ENCODE results near the gene WDPCP. TPM values are rescaled to one million over a fixed set of nuclear protein-coding genes. Genes with fewer than 3 reads are reported as not detected.
"Not testable (repeated sequence)": the region's sequence is repeated elsewhere in the genome, so short reads cannot be mapped to it uniquely, and the experiment has no call there.

WDPCP gene
- total and polyA plus RNA-seq, 9 donors, result 4.0 to 29.6 (median 15.6) TPM

GRCh38 chr2:63610525-63610924, 22.2 kb upstream of the WDPCP start:
- intact Hi-C loops (cut with DNase I), result no loop called here
- TF ChIP-seq CTCF (IDR thresholded peaks at IDR 0.05) (no peak), POLR2A (IDR thresholded peaks at IDR 0.05) (no peak), EP300 (IDR thresholded peaks at IDR 0.05) (no peak)
- H3K9me3 ChIP-seq, result no peaks in the 10 kb centered on the region
- 96 to 98% (median 98%) methylated on average over 4 of the region's 4 CpGs for WGBS, 3 donors
- no peaks in the 10 kb centered on the region for H3K4me1 ChIP-seq (ENCODE audit: insufficient read depth)
- H3K27me3 ChIP-seq, result no peaks in the 10 kb centered on the region
- H3K27ac ChIP-seq, result no peak overlapping the region
- no peak for DNase-seq
- no peaks in the 10 kb centered on the region for H3K36me3 ChIP-seq
- H3K4me3 ChIP-seq, result no peak overlapping the region

DNA sequence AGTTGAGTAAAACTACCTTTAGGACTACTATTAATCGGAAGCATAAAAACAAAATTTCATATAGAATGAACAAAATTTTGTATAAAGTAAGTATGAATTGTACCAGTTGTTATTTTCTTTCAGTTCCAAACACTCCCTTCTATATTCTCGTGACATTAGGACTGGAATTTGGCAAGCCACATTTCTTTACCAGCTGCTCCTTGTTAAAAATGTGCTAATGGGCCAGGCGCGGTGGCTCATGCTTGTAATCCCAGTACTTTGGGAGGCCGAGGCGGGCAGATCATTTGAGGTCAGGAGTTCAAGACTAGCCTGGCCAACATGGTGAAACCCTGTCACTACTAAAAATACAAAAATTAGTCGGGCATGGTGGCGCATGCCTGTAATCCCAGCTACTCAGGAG, 20.6 kb upstream of the WDPCP start:
- intact Hi-C loops (cut with DNase I); H3K36me3 ChIP-seq; DNase-seq; H3K27me3 ChIP-seq; H3K9me3 ChIP-seq; H3K27ac ChIP-seq; H3K4me1 ChIP-seq (ENCODE audit: insufficient read depth); H3K4me3 ChIP-seq: not testable (repeated sequence)
- WGBS, 3 donors, result 45 to 52% (median 50%) methylated on average over 8 of the region's 8 CpGs

DNA sequence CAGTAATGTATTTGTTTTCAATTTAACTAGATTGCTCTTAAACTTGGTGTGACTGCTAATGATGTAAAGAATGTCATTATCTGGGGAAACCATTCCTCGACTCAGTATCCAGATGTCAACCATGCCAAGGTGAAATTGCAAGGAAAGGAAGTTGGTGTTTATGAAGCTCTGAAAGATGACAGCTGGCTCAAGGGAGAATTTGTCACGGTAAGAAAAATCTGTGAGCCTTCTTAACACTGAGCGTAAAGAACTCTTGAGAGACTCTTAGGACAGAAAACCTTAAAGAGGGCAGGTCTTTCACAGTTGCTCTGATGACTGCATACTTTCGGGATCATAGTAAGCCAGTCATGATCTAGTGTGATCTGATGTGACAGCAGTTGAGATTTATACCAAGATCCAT, 16.4 kb upstream of the WDPCP start:
- Histone ChIP-seq H3K4me3 (no peak overlapping the region), H3K4me1 (ENCODE audit: insufficient read depth) (no peaks in the 10 kb centered on the region), H3K9me3 (no peaks in the 10 kb centered on the region), H3K36me3 (no peaks in the 10 kb centered on the region), H3K27me3 (no peaks in the 10 kb centered on the region), H3K27ac (no peak overlapping the region)
- intact Hi-C loops (cut with DNase I), result no loop called here
- no peak for DNase-seq
- WGBS, 3 donors, result 51 to 71% (median 59%) methylated on average over 4 of the region's 4 CpGs
- no peak for TF ChIP-seq CTCF (IDR thresholded peaks at IDR 0.05)
- no peak for TF ChIP-seq EP300 (IDR thresholded peaks at IDR 0.05)
- no peak for TF ChIP-seq POLR2A (IDR thresholded peaks at IDR 0.05)

DNA sequence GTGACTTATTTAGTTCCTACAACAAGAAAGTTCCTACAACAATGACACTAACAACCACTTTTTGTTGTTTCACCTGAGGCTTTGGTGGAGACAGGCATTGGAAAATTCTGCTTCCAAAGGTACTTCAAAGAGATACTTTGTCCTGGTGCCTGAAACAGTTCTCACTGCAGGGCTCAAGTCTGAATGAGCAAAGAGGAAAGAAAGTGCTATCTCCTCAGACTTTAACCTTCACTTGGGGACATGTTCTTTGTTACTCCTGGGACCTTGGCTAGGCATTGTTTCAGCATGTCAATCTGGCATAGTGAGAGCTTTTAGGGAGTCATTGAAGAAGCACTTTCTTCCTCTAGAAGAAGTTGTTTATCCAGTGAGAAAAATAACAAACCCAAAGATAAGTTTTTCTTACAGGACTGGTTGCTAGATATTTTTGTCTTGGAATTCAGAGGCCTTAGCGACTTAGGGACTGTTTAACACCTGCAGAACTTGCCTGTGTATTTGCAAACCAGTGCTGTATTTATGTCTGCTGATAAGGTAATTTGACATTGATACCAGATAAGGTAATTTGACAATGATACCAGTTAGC, 12.7 kb upstream of the WDPCP start:
- no peak for DNase-seq
- intact Hi-C loops (cut with DNase I), result no loop called here
- no peaks in the 10 kb centered on the region for H3K27me3 ChIP-seq
- TF ChIP-seq POLR2A (IDR thresholded peaks at IDR 0.05), result no peak
- no peak for TF ChIP-seq EP300 (IDR thresholded peaks at IDR 0.05)
- no peak for TF ChIP-seq CTCF (IDR thresholded peaks at IDR 0.05)
- 28 to 54% (median 35%) methylated on average over 1 of the region's 1 CpG for WGBS, 3 donors
- H3K4me1 ChIP-seq (ENCODE audit: insufficient read depth), result no peaks in the 10 kb centered on the region
- no peak overlapping the region for H3K27ac ChIP-seq
- H3K9me3 ChIP-seq, result no peaks in the 10 kb centered on the region
- H3K36me3 ChIP-seq, result no peaks in the 10 kb centered on the region
- no peak overlapping the region for H3K4me3 ChIP-seq

DNA sequence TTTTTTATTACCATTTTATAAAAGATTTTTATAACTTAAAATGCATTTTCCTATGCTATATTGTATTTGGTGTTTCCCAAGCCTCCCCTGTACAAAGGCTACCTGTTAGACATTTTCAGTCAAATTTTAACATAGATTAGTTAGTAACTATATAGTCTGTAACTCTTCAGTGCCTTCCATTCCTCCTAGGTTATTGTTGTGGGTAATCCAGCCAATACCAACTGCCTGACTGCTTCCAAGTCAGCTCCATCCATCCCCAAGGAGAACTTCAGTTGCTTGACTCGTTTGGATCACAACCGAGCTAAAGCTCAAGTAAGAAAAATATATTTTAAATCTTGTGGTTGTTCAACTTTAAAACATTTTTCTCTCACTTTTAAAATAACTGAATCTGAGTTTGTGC, 10.7 kb upstream of the WDPCP start:
- 83 to 87% (median 85%) methylated on average over 2 of the region's 2 CpGs for WGBS, 3 donors
- intact Hi-C loops (cut with DNase I), result loop anchor here in 1 of 4 donors (10.0 kb wide), 1 partner anchor 266 kb away; no protein-coding TSS in a partner anchor
- Histone ChIP-seq H3K9me3 (no peaks in the 10 kb centered on the region), H3K4me3 (no peak overlapping the region), H3K27me3 (no peaks in the 10 kb centered on the region), H3K27ac (no peak overlapping the region), H3K4me1 (ENCODE audit: insufficient read depth) (no peaks in the 10 kb centered on the region), H3K36me3 (no peaks in the 10 kb centered on the region)
- no peak for DNase-seq
- TF ChIP-seq POLR2A (IDR thresholded peaks at IDR 0.05) (no peak), EP300 (IDR thresholded peaks at IDR 0.05) (no peak), CTCF (IDR thresholded peaks at IDR 0.05) (no peak)

All from ovary (tissue), 9 donors.